Upper lobe of left lung (tissue), 6 donors: ENCODE data around the gene HLA-DPB1. TPM values are rescaled to one million over a fixed set of nuclear protein-coding genes. Genes with fewer than 3 reads are reported as not detected.

Experiments used
- ATAC-seq, 2 donors: fragments of 200-7000 bp; cut with Tn5 transposase; one replicate each; pipeline ENCODE4 v1.9.1; 2022; ENCODE audit warnings: mild to moderate bottlenecking in 2 of 2, moderate library complexity in 2 of 2; ENCODE audit not compliant: low FRiP score in 2 of 2
- DNase-seq, 2 donors: peaks; one replicate each; pipeline ENCODE4 v3.0.0-alpha.2; 2019 to 2020
- H3K27ac ChIP-seq, 4 donors: fragments of 200-600 bp; sonication (generic); one replicate each; pipeline ENCODE4 v1.5.1; 2016 to 2019
- H3K27me3 ChIP-seq, 4 donors: fragments of 200-600 bp; sonication (generic); one replicate each; pipeline ENCODE4 v1.5.1; 2017 to 2019
- H3K36me3 ChIP-seq, 4 donors: fragments of 200-600 bp; sonication (generic); one replicate each; pipeline ENCODE4 v1.5.1; 2016 to 2019
- H3K4me1 ChIP-seq, 4 donors: fragments of 200-600 bp; sonication (generic); one replicate each; pipeline ENCODE4 v1.5.1; 2018 to 2019
- H3K4me3 ChIP-seq, 4 donors: fragments of 200-600 bp; sonication (generic); one replicate each; pipeline ENCODE4 v1.5.1; 2017 to 2019; ENCODE audit warnings: mild to moderate bottlenecking in 2 of 4, moderate library complexity in 1 of 4
- H3K9me3 ChIP-seq, 4 donors: fragments of 200-600 bp; sonication (generic); one replicate each; pipeline ENCODE4 v1.5.1; 2018 to 2019
- CTCF ChIP-seq, 6 experiments: fragments of 450-650 bp in 4 of 6; fragments of 200-600 bp in 2 of 6; sonication (generic) in 2 of 6; IDR thresholded peaks; one replicate each; pipeline ENCODE4 v1.5.1; 2016 to 2019; ENCODE audit warnings: antibody characterized with exemption in 6 of 6
- EP300 ChIP-seq, 4 donors: sonication (generic); formaldehyde crosslinking; IDR thresholded peaks; one replicate each; pipeline ENCODE4 v1.5.1; 2017; ENCODE audit warnings: antibody characterized with exemption in 4 of 4, control low read depth in 2 of 4
- POLR2A ChIP-seq, 4 donors: fragments of 450-650 bp; IDR thresholded peaks; one replicate each; pipeline ENCODE4 v1.5.1; 2016 to 2017; ENCODE audit warnings: antibody characterized with exemption in 4 of 4, mild to moderate bottlenecking in 2 of 4
- POLR2AphosphoS5 ChIP-seq, 2 donors: sonication (generic); formaldehyde crosslinking; IDR thresholded peaks; one replicate each; pipeline ENCODE4 v1.5.1; 2017; ENCODE audit warnings: antibody characterized with exemption in 2 of 2
- WGBS, 2 donors: methylation state at CpG; one replicate each; pipeline ENCODE4 v1.1.5; 2017 to 2018; 5-methylcytosine and 5-hydroxymethylcytosine counted together
- total RNA-seq, 6 donors: library from RNA; depleted of rRNA in 4 of 6; stranded (reverse); fragments of >200 nt in 4 of 6; gene quantifications; one replicate each; pipeline versions ENCODE4 v1.1.0 to v1.2.1, GENCODE V29; 2016 to 2021
- donor health status: DM: no; HTN: no; CAD: no; lungs with moderate emphysema.
- donor health status: DM: no; HTN: yes; CAD: no; lungs with severe emphysema.

Gene HLA-DPB1
- total RNA-seq, 6 donors from 2014 or later = 194 to 697 (median 373) TPM

GRCh38 chr6:33088258-33088930, 12.6 kb downstream of the HLA-DPB1 start:
- no peak for TF ChIP-seq CTCF (IDR thresholded peaks at IDR 0.05)
- 40 to 63% methylated on average over 3 of the region's 3 CpGs for WGBS, 2 donors
- Histone ChIP-seq H3K4me3 (no peak overlapping the region), H3K27ac (no peak overlapping the region), H3K9me3 (no peaks in the 10 kb centered on the region), H3K4me1 (no peaks in the 10 kb centered on the region), H3K36me3 (peaks cover 7 to 45% (median 17%) of the 10 kb centered on the region in 4 donors), H3K27me3 (no peaks in the 10 kb centered on the region)
- no peak for ATAC-seq
- no peak for DNase-seq

- no peak overlapping the region for H3K4me3 ChIP-seq
- ATAC-seq (no peak), DNase-seq (no peak)
- H3K27me3 ChIP-seq = no peaks in the 10 kb centered on the region
- 62 to 67% methylated on average over 6 of the region's 6 CpGs for WGBS, 2 donors
- H3K9me3 ChIP-seq = no peaks in the 10 kb centered on the region
- no peak for TF ChIP-seq CTCF (IDR thresholded peaks at IDR 0.05)
- TF ChIP-seq EP300 (IDR thresholded peaks at IDR 0.05) = no peak
- H3K27ac ChIP-seq = no peak overlapping the region
- H3K4me1 ChIP-seq = no peaks in the 10 kb centered on the region
- H3K36me3 ChIP-seq = peaks cover 7 to 39% (median 17%) of the 10 kb centered on the region in 4 donors
These were observed 13.3 kb downstream of the HLA-DPB1 start for GRCh38 chr6:33088931-33089620.

- Histone ChIP-seq H3K27me3 (no peaks in the 10 kb centered on the region), H3K4me3 (no peak overlapping the region), H3K36me3 (peaks cover 0 to 10% (median 4%) of the 10 kb centered on the region in 4 donors), H3K27ac (no peak overlapping the region), H3K4me1 (no peaks in the 10 kb centered on the region), H3K9me3 (no peaks in the 10 kb centered on the region)
- DNase-seq (peak in 1 of 2 donors; percentile 55), ATAC-seq (peak; percentile 73 to 82)
- TF ChIP-seq EP300 (IDR thresholded peaks at IDR 0.05) (no peak), CTCF (IDR thresholded peaks at IDR 0.05) (peak; percentile 41 to 77 (median 65))
- WGBS, 2 donors = 37 to 39% methylated on average over 8 to 9 of the region's 9 CpGs
These were observed 16.2 kb downstream of the HLA-DPB1 start for GRCh38 chr6:33091957-33092356.

- ATAC-seq (no peak), DNase-seq (no peak)
- Histone ChIP-seq H3K9me3 (no peaks in the 10 kb centered on the region), H3K27ac (no peak overlapping the region), H3K36me3 (peaks cover 0 to 6% (median 2%) of the 10 kb centered on the region in 4 donors), H3K4me1 (no peaks in the 10 kb centered on the region), H3K4me3 (no peak overlapping the region), H3K27me3 (no peaks in the 10 kb centered on the region)
- 92 to 100% methylated on average over 3 of the region's 3 CpGs for WGBS, 2 donors
- TF ChIP-seq POLR2A (IDR thresholded peaks at IDR 0.05) (no peak), POLR2AphosphoS5 (IDR thresholded peaks at IDR 0.05) (no peak), CTCF (IDR thresholded peaks at IDR 0.05) (no peak)
These were observed 16.6 kb downstream of the HLA-DPB1 start for GRCh38 chr6:33092385-33092784.

GRCh38 chr6:33093855-33094254, 18.1 kb downstream of the HLA-DPB1 start:
- Histone ChIP-seq H3K4me3 (no peak overlapping the region), H3K36me3 (no peaks in the 10 kb centered on the region), H3K27me3 (no peaks in the 10 kb centered on the region), H3K9me3 (peaks cover 0 to 8% (median 0%) of the 10 kb centered on the region in 4 donors), H3K4me1 (no peaks in the 10 kb centered on the region), H3K27ac (no peak overlapping the region)
- TF ChIP-seq POLR2AphosphoS5 (IDR thresholded peaks at IDR 0.05) (no peak), EP300 (IDR thresholded peaks at IDR 0.05) (no peak), POLR2A (IDR thresholded peaks at IDR 0.05) (no peak), CTCF (IDR thresholded peaks at IDR 0.05) (no peak)
- WGBS, 2 donors = 83 to 84% methylated on average over 3 of the region's 3 CpGs
- ATAC-seq (no peak), DNase-seq (no peak)
